ENCODE results near the gene VPS72. TPM values are rescaled to one million over a fixed set of nuclear protein-coding genes. Genes with fewer than 3 reads are reported as not detected.

Gene VPS72
- polyA plus RNA-seq, 1 donor (not counting 4 experiments of a cell fraction or from before 2014, with no cell fraction given), result 69.9 TPM

- Histone ChIP-seq H3K9me1 (ENCODE audit: control insufficient read depth, extremely low read depth, insufficient read depth, low read length) (no peaks in the 10 kb centered on the region), H3K4me3 (ENCODE audit: control insufficient read depth in 2 of 3, extremely low read depth in 1 of 3, insufficient read depth in 2 of 3, low read depth in 1 of 3, low read length in 3 of 3) (peak overlapping the region; percentile 48 to 78 (median 77)), H2AFZ (ENCODE audit: control insufficient read depth, low read length) (peak overlapping the region; percentile 84), H3K9ac (ENCODE audit: control insufficient read depth, extremely low read depth, insufficient read depth, low read length) (peak overlapping the region; percentile 78), H3K36me3 (ENCODE audit: control insufficient read depth in 2 of 2, extremely low read depth in 1 of 2, insufficient read depth in 2 of 2, low read length in 2 of 2) (no peaks in the 10 kb centered on the region), H3K4me2 (ENCODE audit: control insufficient read depth, extremely low read depth, insufficient read depth, low read depth, low read length) (peak overlapping the region; percentile 94), H3K27me3 (ENCODE audit: control insufficient read depth, extremely low read depth, insufficient read depth, low read length) (peaks cover 15% of the 10 kb centered on the region), H3K79me2 (ENCODE audit: control insufficient read depth, insufficient read depth, low read length) (no peaks in the 10 kb centered on the region), H3K27ac (ENCODE audit: control insufficient read depth, insufficient read depth, low read length) (no peak overlapping the region), H4K20me1 (ENCODE audit: control insufficient read depth, extremely low read depth, insufficient read depth, low read length) (no peaks in the 10 kb centered on the region), H3K9me3 (ENCODE audit: control insufficient read depth, low read depth, low read length) (no peaks in the 10 kb centered on the region), H3K4me1 (ENCODE audit: control insufficient read depth, extremely low read depth, insufficient read depth, low read length) (peaks cover 15% of the 10 kb centered on the region)
- FAIRE-seq, result no peak
- dilution Hi-C loops (cut with MboI; ENCODE audit: extremely low pct_ligation_motif_present, low sequenced_read_pairs), result no loop called here
- TF ChIP-seq CTCF (optimal IDR thresholded peaks at IDR 0.05 in 1 of 3, IDR thresholded peaks at IDR 0.05 in 1 of 3, conservative IDR thresholded peaks at IDR 0.05 in 1 of 3; ENCODE audit: extremely low read depth in 1 of 3, insufficient read depth in 2 of 3, low read length in 3 of 3) (no peak), EZH2 (IDR thresholded peaks at IDR 0.05; ENCODE audit: low read length) (no peak)
- DNase-seq (ENCODE audit: low read depth, low spot score), result no peak
Measured at GRCh38 chr1:151146072-151146411, 44.0 kb downstream of the VPS72 start.

DNA sequence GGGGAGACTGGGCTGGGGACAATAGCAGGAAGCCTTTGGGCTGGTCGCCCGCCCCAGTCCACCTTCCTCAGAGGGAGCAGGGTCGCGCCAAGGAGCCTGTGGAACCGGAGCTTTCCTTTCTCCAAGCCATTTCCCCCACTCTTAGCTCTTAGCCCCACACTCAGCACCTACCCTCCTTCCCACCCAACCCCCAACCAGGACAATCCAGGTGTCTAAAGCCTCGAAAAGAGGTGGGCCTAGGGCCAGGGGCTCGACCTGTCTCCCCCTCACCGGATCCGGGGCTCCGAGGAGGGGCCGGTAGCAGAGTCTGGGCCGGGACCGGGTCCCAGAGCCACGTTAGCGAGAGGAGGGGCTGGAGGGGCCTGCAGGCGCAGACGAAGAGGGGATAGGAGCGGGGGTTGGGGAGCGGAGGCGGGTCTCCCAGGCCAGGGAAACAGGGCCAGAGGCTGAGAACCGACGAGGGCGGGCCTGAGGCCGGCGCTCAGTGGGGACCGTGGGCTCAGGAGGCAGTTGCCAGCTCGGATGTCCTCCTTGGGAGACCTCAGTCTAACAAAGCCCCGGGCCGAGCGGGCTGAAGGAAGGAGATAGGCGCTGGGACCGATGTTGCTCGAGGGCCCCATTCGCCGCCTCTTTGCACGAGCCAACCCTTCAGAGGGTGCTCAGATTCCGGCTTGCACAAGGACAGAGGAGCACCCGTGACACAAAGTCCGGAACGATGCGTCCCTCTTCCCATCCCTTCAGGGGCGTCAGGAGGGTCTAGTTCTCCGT lies 44.5 kb downstream of the VPS72 start:
- Histone ChIP-seq H3K79me2 (ENCODE audit: control insufficient read depth, insufficient read depth, low read length) (no peaks in the 10 kb centered on the region), H3K36me3 (ENCODE audit: control insufficient read depth in 2 of 2, extremely low read depth in 1 of 2, insufficient read depth in 2 of 2, low read length in 2 of 2) (no peaks in the 10 kb centered on the region), H3K4me2 (ENCODE audit: control insufficient read depth, extremely low read depth, insufficient read depth, low read depth, low read length) (peak overlapping the region; percentile 94), H4K20me1 (ENCODE audit: control insufficient read depth, extremely low read depth, insufficient read depth, low read length) (no peaks in the 10 kb centered on the region), H3K27ac (ENCODE audit: control insufficient read depth, insufficient read depth, low read length) (no peak overlapping the region), H3K4me3 (ENCODE audit: control insufficient read depth in 2 of 3, extremely low read depth in 1 of 3, insufficient read depth in 2 of 3, low read depth in 1 of 3, low read length in 3 of 3) (peak overlapping the region in 1 of 3 experiments; percentile 78), H3K9ac (ENCODE audit: control insufficient read depth, extremely low read depth, insufficient read depth, low read length) (no peak overlapping the region), H3K9me3 (ENCODE audit: control insufficient read depth, low read depth, low read length) (no peaks in the 10 kb centered on the region), H3K4me1 (ENCODE audit: control insufficient read depth, extremely low read depth, insufficient read depth, low read length) (peaks cover 15% of the 10 kb centered on the region), H3K9me1 (ENCODE audit: control insufficient read depth, extremely low read depth, insufficient read depth, low read length) (no peaks in the 10 kb centered on the region), H2AFZ (ENCODE audit: control insufficient read depth, low read length) (no peak overlapping the region), H3K27me3 (ENCODE audit: control insufficient read depth, extremely low read depth, insufficient read depth, low read length) (peaks cover 15% of the 10 kb centered on the region)
- no peak for FAIRE-seq
- dilution Hi-C loops (cut with MboI; ENCODE audit: extremely low pct_ligation_motif_present, low sequenced_read_pairs), result no loop called here
- no peak for DNase-seq (ENCODE audit: low read depth, low spot score)
- no peak for TF ChIP-seq CTCF (optimal IDR thresholded peaks at IDR 0.05 in 1 of 3, IDR thresholded peaks at IDR 0.05 in 1 of 3, conservative IDR thresholded peaks at IDR 0.05 in 1 of 3; ENCODE audit: extremely low read depth in 1 of 3, insufficient read depth in 2 of 3, low read length in 3 of 3)
- peak; percentile 69 for TF ChIP-seq EZH2 (IDR thresholded peaks at IDR 0.05; ENCODE audit: low read length)

All from keratinocyte (primary cell).